MCF 10A (cell line): ENCODE measurements around the gene FAM89B. TPM values are rescaled to one million over a fixed set of nuclear protein-coding genes. Genes with fewer than 3 reads are reported as not detected.

Source experiments
- BruUV-seq: library from RNA; stranded (reverse); fragments of 400-500 nt; replicated peaks from 2 replicates; lab custom pipeline; 2021; lab: Mats Ljungman, UMichigan
- CTCF ChIA-PET: fragments of 300-600 bp; sonication (Branson Sonifier 250); formaldehyde crosslinking; extraction: SDS; loops from one replicate; lab custom pipeline; 2021; ENCODE audit warnings: antibody characterized with exemption, inconsistent platforms; lab: Yijun Ruan, JAX
- POLR2A ChIA-PET: fragments of 300-600, 350-650 bp; sonication (Branson Sonifier 250); formaldehyde crosslinking; extraction: SDS; loops from one replicate; lab custom pipeline; 2020; ENCODE audit warnings: antibody characterized with exemption, inconsistent platforms; lab: Yijun Ruan, JAX
- DNase-seq: peaks from one replicate; pipeline ENCODE4 v3.0.0-alpha.2; 2018; ENCODE audit not compliant: unreplicated experiment
- H3K27ac Mint-ChIP-seq: one replicate; pipeline ENCODE4 v1.8.0; 2022; ENCODE audit warnings: mild to moderate bottlenecking, low read depth, mixed read lengths; ENCODE audit not compliant: unreplicated experiment
- H3K27me3 Mint-ChIP-seq: one replicate; pipeline ENCODE4 v1.8.0; 2022; ENCODE audit warnings: mixed read lengths; ENCODE audit not compliant: insufficient read depth, unreplicated experiment
- H3K36me3 Mint-ChIP-seq: one replicate; pipeline ENCODE4 v1.8.0; 2022; ENCODE audit warnings: mild to moderate bottlenecking, moderate library complexity, mixed read lengths; ENCODE audit not compliant: insufficient read depth, unreplicated experiment
- H3K4me1 Mint-ChIP-seq: one replicate; pipeline ENCODE4 v1.8.0; 2022; ENCODE audit warnings: mixed read lengths; ENCODE audit not compliant: insufficient read depth, unreplicated experiment
- H3K4me3 Mint-ChIP-seq: one replicate; pipeline ENCODE4 v1.8.0; 2022; ENCODE audit warnings: mild to moderate bottlenecking, moderate library complexity, mixed read lengths; ENCODE audit not compliant: unreplicated experiment
- H3K9me3 Mint-ChIP-seq: one replicate; pipeline ENCODE4 v1.8.0; 2022; ENCODE audit warnings: mixed read lengths; ENCODE audit not compliant: unreplicated experiment
- CTCF ChIP-seq: fragments of 200-600 bp; IDR thresholded peaks from one replicate; pipeline ENCODE4 v1.8.0; 2022; ENCODE audit warnings: antibody characterized with exemption, mild to moderate bottlenecking; ENCODE audit not compliant: unreplicated experiment
- intact Hi-C: fragments of 100-400 bp; cut with micrococcal nuclease; formaldehyde crosslinking; loops from 2 replicates; pipeline ENCODE4 v1.14.1; 2022
- total RNA-seq: library from RNA; stranded (reverse); gene quantifications from 2 replicates; pipeline ENCODE4 v1.2.3, GENCODE V29; 2022

The FAM89B gene
- total RNA-seq, 1 experiment from 2014 or later: 16.7 TPM

DNA sequence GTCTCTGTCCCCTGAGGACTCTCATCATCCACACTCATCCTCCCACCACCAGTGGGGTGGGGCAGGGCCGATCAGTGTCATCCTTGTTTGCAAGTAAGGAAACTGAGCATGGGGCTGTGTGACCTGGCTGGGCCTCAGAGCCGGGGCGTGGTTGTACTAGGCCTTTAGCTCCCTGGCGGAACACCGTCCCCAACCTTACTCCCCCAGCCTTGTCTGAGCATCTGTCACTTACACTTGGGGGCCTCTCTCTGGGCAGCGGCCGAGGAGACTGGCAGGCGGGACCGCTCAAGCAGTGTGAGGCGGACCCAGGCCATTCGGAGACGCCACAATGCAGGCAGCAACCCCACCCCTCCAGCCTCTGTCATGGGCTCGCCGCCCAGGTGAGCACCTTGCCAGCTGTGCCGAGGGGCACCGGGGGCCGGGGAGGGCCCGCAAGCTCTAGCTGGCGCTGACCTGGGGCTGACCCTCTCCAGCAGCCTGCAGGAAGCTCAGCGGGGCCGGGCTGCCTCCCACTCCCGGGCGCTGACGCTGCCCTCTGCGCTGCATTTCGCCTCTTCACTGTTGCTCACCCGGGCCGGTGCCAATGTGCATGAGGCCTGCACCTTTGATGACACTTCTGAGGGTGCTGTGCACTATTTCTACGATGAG, 47.1 kb downstream of the FAM89B start:
- H3K27me3 Mint-ChIP-seq: no peaks in the 10 kb centered on the region
- no peak for DNase-seq
- H3K27ac Mint-ChIP-seq: no peak overlapping the region
- ChIA-PET POLR2A (interaction anchor here (1.8 kb wide), 1 partner anchor 33 kb away, joined by 6 read pairs; no protein-coding TSS in a partner anchor), CTCF (interaction anchor here (0.6 to 1.1 kb wide), 2 partner anchors 26 to 264 kb away, joined by 3 read pairs; no protein-coding TSS in a partner anchor)
- no TSS peak for BruUV-seq
- TF ChIP-seq CTCF: no peak
- no peak overlapping the region for H3K4me3 Mint-ChIP-seq
- H3K36me3 Mint-ChIP-seq: peaks cover 40% of the 10 kb centered on the region
- H3K9me3 Mint-ChIP-seq: no peaks in the 10 kb centered on the region
- intact Hi-C loops: loop anchor here (5.0 kb wide), 1 partner anchor 33 kb away; no protein-coding TSS in a partner anchor
- peaks cover 9% of the 10 kb centered on the region for H3K4me1 Mint-ChIP-seq

- no peaks in the 10 kb centered on the region for H3K9me3 Mint-ChIP-seq
- H3K4me3 Mint-ChIP-seq: no peak overlapping the region
- DNase-seq: no peak
- peaks cover 46% of the 10 kb centered on the region for H3K36me3 Mint-ChIP-seq
- TF ChIP-seq CTCF: no peak
- peaks cover 9% of the 10 kb centered on the region for H3K4me1 Mint-ChIP-seq
- H3K27ac Mint-ChIP-seq: no peak overlapping the region
- BruUV-seq: no TSS peak
- ChIA-PET POLR2A (interaction anchor here (0.6 kb wide), 1 partner anchor 19 kb away, joined by 3 read pairs; no protein-coding TSS in a partner anchor), CTCF (no interaction called here)
- H3K27me3 Mint-ChIP-seq: no peaks in the 10 kb centered on the region
- intact Hi-C loops: no loop called here
These were observed 48.3 kb downstream of the FAM89B start for GRCh38 chr11:65620666-65621065.

DNA sequence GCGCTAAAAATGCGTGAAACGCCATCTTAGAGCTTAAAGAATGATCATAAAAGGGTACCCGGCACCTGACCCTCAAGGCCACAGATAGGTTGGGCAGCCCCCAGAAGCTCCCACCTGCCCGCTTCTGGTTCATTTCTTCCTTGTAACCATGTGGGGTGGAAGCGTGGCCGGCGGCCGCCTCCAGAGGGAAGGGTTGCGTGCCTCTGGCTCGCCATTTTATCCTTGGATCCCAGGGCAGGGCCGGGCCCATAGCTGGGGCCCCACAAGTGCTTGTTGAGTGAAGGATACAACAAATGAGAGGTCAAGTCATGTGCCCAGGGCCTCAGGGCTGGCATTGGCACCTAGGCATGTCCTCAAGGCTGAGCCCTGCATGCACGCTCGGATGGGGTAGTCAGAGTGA, 49.1 kb downstream of the FAM89B start:
- intact Hi-C loops: no loop called here
- Mint-ChIP-seq H3K4me3 (no peak overlapping the region), H3K4me1 (peaks cover 5% of the 10 kb centered on the region), H3K36me3 (peaks cover 45% of the 10 kb centered on the region), H3K27ac (no peak overlapping the region), H3K9me3 (no peaks in the 10 kb centered on the region), H3K27me3 (no peaks in the 10 kb centered on the region)
- ChIA-PET POLR2A (interaction anchor here (1.0 kb wide), 1 partner anchor 12 kb away, joined by 3 read pairs; no protein-coding TSS in a partner anchor), CTCF (no interaction called here)
- TF ChIP-seq CTCF: no peak
- BruUV-seq: no TSS peak
- DNase-seq: no peak

GRCh38 chr11:65622011-65622410, 49.7 kb downstream of the FAM89B start:
- H3K4me1 Mint-ChIP-seq: no peaks in the 10 kb centered on the region
- ChIA-PET CTCF (no interaction called here), POLR2A (interaction anchor here (1.0 to 1.6 kb wide), 2 partner anchors 11 to 41 kb away, joined by 3 to 7 read pairs; partner anchors contain the start of gene RELA)
- no peaks in the 10 kb centered on the region for H3K27me3 Mint-ChIP-seq
- no peak overlapping the region for H3K27ac Mint-ChIP-seq
- no peaks in the 10 kb centered on the region for H3K9me3 Mint-ChIP-seq
- H3K36me3 Mint-ChIP-seq: peaks cover 40% of the 10 kb centered on the region
- TF ChIP-seq CTCF: no peak
- intact Hi-C loops: no loop called here
- no peak overlapping the region for H3K4me3 Mint-ChIP-seq
- no peak for DNase-seq
- BruUV-seq: no TSS peak
